Breast epithelium (tissue), 4 donors: Measurements from ENCODE around the gene LRRC15. TPM values are rescaled to one million over a fixed set of nuclear protein-coding genes. Genes with fewer than 3 reads are reported as not detected.

Experiments used
- DNase-seq, 2 donors: peaks; one replicate each; pipeline ENCODE4 v3.0.0-alpha.2; 2019; ENCODE audit warnings: low spot score in 2 of 2
- H3K27ac ChIP-seq, 2 donors: fragments of 200-600 bp; sonication (generic) in 1 of 2; one replicate each; pipeline ENCODE4 v1.5.1; 2016 to 2019; ENCODE audit warnings: mild to moderate bottlenecking in 1 of 2
- H3K27me3 ChIP-seq, 2 donors: fragments of 200-600 bp; sonication (generic) in 1 of 2; one replicate each; pipeline versions ENCODE4 v1.5.1 to v1.6.0; 2017 to 2019; ENCODE audit warnings: control low read depth in 1 of 2, mild to moderate bottlenecking in 1 of 2
- H3K36me3 ChIP-seq: fragments of 200-600 bp; one replicate; pipeline ENCODE4 v1.5.1; 2019
- H3K4me1 ChIP-seq, 2 donors: fragments of 200-600 bp; sonication (generic); one replicate each; pipeline ENCODE4 v1.5.1; 2016 to 2019; ENCODE audit warnings: control low read depth in 1 of 2
- H3K4me3 ChIP-seq, 3 donors: fragments of 200-600 bp; sonication (generic); 1 replicate in 2 of 3; 2 replicates in 1 of 3; pipeline ENCODE4 v1.5.1; 2016 to 2019; ENCODE audit warnings: mild to moderate bottlenecking in 3 of 3, moderate library complexity in 2 of 3
- H3K9me3 ChIP-seq, 2 donors: fragments of 200-600 bp; sonication (generic) in 1 of 2; one replicate each; pipeline ENCODE4 v1.5.1; 2016 to 2019; ENCODE audit warnings: control low read depth in 1 of 2
- CTCF ChIP-seq, 3 donors: fragments of 450-650 bp; IDR thresholded peaks; one replicate each; pipeline ENCODE4 v1.5.1; 2016 to 2017; ENCODE audit warnings: antibody characterized with exemption in 3 of 3, mild to moderate bottlenecking in 3 of 3, moderate library complexity in 3 of 3
- POLR2A ChIP-seq: fragments of 450-650 bp; IDR thresholded peaks from one replicate; pipeline ENCODE4 v1.6.1; 2016; ENCODE audit warnings: antibody characterized with exemption, mild to moderate bottlenecking, moderate library complexity
- POLR2AphosphoS5 ChIP-seq, 3 donors: sonication (generic); formaldehyde crosslinking; IDR thresholded peaks; one replicate each; pipeline ENCODE4 v1.6.1; 2017; ENCODE audit warnings: antibody characterized with exemption in 3 of 3
- intact Hi-C: fragments of 100-400 bp; cut with DNase I; formaldehyde crosslinking; loops from one replicate; pipeline ENCODE4 v1.15.1; 2023; ENCODE audit warnings: low total_unique reads
- total RNA-seq, 3 donors: library from RNA; depleted of rRNA; stranded (reverse); fragments of >200 nt; gene quantifications; one replicate each; pipeline ENCODE4 v1.1.0, GENCODE V29; 2016

LRRC15 gene
- total RNA-seq, 3 donors from 2014 or later, result 0.15 to 0.48 (median 0.33) TPM

- Histone ChIP-seq H3K27me3 (peaks cover 0 to 11% of the 10 kb centered on the region in 2 donors), H3K27ac (no peak overlapping the region), H3K4me1 (no peaks in the 10 kb centered on the region), H3K36me3 (no peaks in the 10 kb centered on the region), H3K9me3 (no peaks in the 10 kb centered on the region), H3K4me3 (no peak overlapping the region)
- intact Hi-C loops, result no loop called here
- TF ChIP-seq POLR2AphosphoS5 (IDR thresholded peaks at IDR 0.05) (no peak), POLR2A (no peak), CTCF (IDR thresholded peaks at IDR 0.05) (no peak)
- no peak for DNase-seq
Measured at GRCh38 chr3:194364652-194365434, 4.7 kb downstream of the LRRC15 start.

DNA sequence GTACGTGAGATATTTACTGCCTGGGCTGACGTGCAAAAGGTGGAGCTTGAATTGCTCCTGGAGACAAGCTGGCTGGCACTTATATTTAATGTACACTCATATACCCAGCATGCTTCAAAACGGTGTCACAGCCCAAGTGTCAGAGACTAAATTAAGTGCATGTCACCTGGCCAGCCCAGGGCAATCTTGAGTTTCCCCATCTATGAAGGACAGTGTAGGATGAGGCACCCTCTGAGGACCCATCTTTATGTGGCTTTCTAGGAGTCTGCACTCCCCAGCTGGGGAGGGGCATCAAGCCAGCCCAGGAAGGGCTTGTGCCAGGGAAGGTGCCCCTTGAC is 5.3 kb downstream of the LRRC15 start:
- intact Hi-C loops, result no loop called here
- TF ChIP-seq CTCF (IDR thresholded peaks at IDR 0.05) (no peak), POLR2A (no peak), POLR2AphosphoS5 (IDR thresholded peaks at IDR 0.05) (no peak)
- peaks cover 0 to 8% of the 10 kb centered on the region in 2 donors for H3K27me3 ChIP-seq
- no peaks in the 10 kb centered on the region for H3K36me3 ChIP-seq
- DNase-seq, result no peak
- no peaks in the 10 kb centered on the region for H3K9me3 ChIP-seq
- H3K27ac ChIP-seq, result no peak overlapping the region
- H3K4me1 ChIP-seq, result no peaks in the 10 kb centered on the region
- no peak overlapping the region for H3K4me3 ChIP-seq

GRCh38 chr3:194360568-194360967 is 9.0 kb downstream of the LRRC15 start:
- Histone ChIP-seq H3K27me3 (no peaks in the 10 kb centered on the region), H3K9me3 (no peaks in the 10 kb centered on the region), H3K36me3 (no peaks in the 10 kb centered on the region), H3K27ac (no peak overlapping the region), H3K4me3 (no peak overlapping the region), H3K4me1 (no peaks in the 10 kb centered on the region)
- no peak for TF ChIP-seq POLR2A
- TF ChIP-seq POLR2AphosphoS5 (IDR thresholded peaks at IDR 0.05), result no peak
- TF ChIP-seq CTCF (IDR thresholded peaks at IDR 0.05), result no peak
- no peak for DNase-seq
- intact Hi-C loops, result no loop called here

DNA sequence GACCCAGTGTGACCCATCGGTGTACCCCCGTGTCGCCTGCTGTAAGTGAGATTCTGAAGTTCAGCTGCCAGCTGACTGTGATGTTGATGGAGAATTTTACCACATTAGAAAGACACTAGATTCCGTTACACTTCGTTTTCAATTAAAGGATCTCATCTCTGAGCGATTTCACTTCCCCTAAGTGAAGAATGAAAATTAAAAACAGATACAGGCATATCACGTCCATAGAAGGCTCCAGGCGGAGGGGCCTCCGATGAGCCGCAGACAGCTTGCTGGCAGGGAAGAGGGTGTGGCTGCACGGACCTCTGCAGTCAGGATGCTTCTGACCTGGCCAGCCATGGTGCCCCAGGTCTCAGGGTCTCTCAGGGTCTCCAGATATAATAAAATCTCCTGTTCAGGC is 11.9 kb downstream of the LRRC15 start:
- H3K36me3 ChIP-seq, result no peaks in the 10 kb centered on the region
- intact Hi-C loops, result no loop called here
- no peak for DNase-seq
- H3K27ac ChIP-seq, result no peak overlapping the region
- no peak overlapping the region for H3K4me3 ChIP-seq
- H3K4me1 ChIP-seq, result no peaks in the 10 kb centered on the region
- H3K27me3 ChIP-seq, result no peaks in the 10 kb centered on the region
- H3K9me3 ChIP-seq, result no peaks in the 10 kb centered on the region
- TF ChIP-seq CTCF (IDR thresholded peaks at IDR 0.05) (no peak), POLR2AphosphoS5 (IDR thresholded peaks at IDR 0.05) (no peak), POLR2A (no peak)

GRCh38 chr3:194355379-194355778 is 14.2 kb downstream of the LRRC15 start:
- Histone ChIP-seq H3K4me1 (no peaks in the 10 kb centered on the region), H3K27ac (no peak overlapping the region), H3K36me3 (no peaks in the 10 kb centered on the region), H3K9me3 (no peaks in the 10 kb centered on the region), H3K4me3 (no peak overlapping the region), H3K27me3 (no peaks in the 10 kb centered on the region)
- no peak for TF ChIP-seq CTCF (IDR thresholded peaks at IDR 0.05)
- no peak for TF ChIP-seq POLR2A
- TF ChIP-seq POLR2AphosphoS5 (IDR thresholded peaks at IDR 0.05), result no peak
- no peak for DNase-seq
- intact Hi-C loops, result no loop called here
